HEK293 (cell line): ENCODE measurements around the gene BRD3.

Source experiments
- CTCF ChIA-PET: fragments of 350-600 bp; formaldehyde crosslinking; extraction: SDS; loops from one replicate; lab custom pipeline; 2021; ENCODE audit warnings: antibody characterized with exemption; lab: Yijun Ruan, JAX
- POLR2A ChIA-PET: fragments of 300-600 bp; formaldehyde crosslinking; extraction: SDS; loops from one replicate; lab custom pipeline; 2020; ENCODE audit warnings: antibody characterized with exemption, inconsistent platforms; lab: Yijun Ruan, JAX
- H3K27ac ChIP-seq: fragments of 200-500 bp; sonication (Bioruptor generic); 2 replicates; pipeline ENCODE4 v1.5.1; 2014; ENCODE audit warnings: low read depth, low read length, control low read depth, inconsistent platforms; ENCODE audit errors: extremely low read depth
- H3K36me3 ChIP-seq, 2 experiments: fragments of 200-500 bp in 1 of 2; sonication (Bioruptor generic) in 1 of 2; 1 replicate in 1 of 2; 2 replicates in 1 of 2; pipeline ENCODE4 v1.5.1; 2014 to 2017; ENCODE audit warnings: inconsistent platforms in 2 of 2, low read length in 2 of 2; ENCODE audit not compliant: control insufficient read depth in 2 of 2, insufficient read depth in 1 of 2
- H3K4me1 ChIP-seq: fragments of 200-500 bp; sonication (Bioruptor generic); 2 replicates; pipeline ENCODE4 v1.5.1; 2014; ENCODE audit warnings: mild to moderate bottlenecking, low read length, inconsistent platforms; ENCODE audit not compliant: control insufficient read depth, insufficient read depth
- H3K4me3 ChIP-seq: 2 replicates; pipeline ENCODE4 v1.5.1; 2011; ENCODE audit warnings: low read depth, mild to moderate bottlenecking, control low read depth, low read length, moderate library complexity
- H3K9me3 ChIP-seq: fragments of 200-500 bp; sonication (Bioruptor generic); 2 replicates; pipeline ENCODE4 v1.5.1; 2014; ENCODE audit warnings: low read depth, low read length, inconsistent platforms; ENCODE audit not compliant: control insufficient read depth, insufficient read depth
- ATF2 ChIP-seq: fragments of 450-650 bp; formaldehyde crosslinking; IDR thresholded peaks from 2 replicates; pipeline ENCODE4 v1.5.1; 2016; ENCODE audit warnings: missing biosample characterization, missing genetic modification characterization, low read depth
- GLI4 ChIP-seq: fragments of 450-650 bp; formaldehyde crosslinking; IDR thresholded peaks from 2 replicates; pipeline ENCODE4 v1.5.1; 2016; ENCODE audit warnings: missing biosample characterization, missing genetic modification characterization
- HOXA7 ChIP-seq: sonication (generic); formaldehyde crosslinking; IDR thresholded peaks from 2 replicates; pipeline ENCODE4 v1.8.1; 2022; ENCODE audit warnings: missing genetic modification reagents, borderline replicate concordance
- KLF7 ChIP-seq: fragments of 450-650 bp; formaldehyde crosslinking; IDR thresholded peaks from 2 replicates; pipeline ENCODE4 v1.5.1; 2016; ENCODE audit warnings: missing biosample characterization, missing genetic modification characterization, borderline replicate concordance
- MYNN ChIP-seq: fragments of 450-650 bp; formaldehyde crosslinking; IDR thresholded peaks from 2 replicates; pipeline ENCODE4 v1.5.1; 2016; ENCODE audit warnings: missing biosample characterization, missing genetic modification characterization, borderline replicate concordance
- PATZ1 ChIP-seq: fragments of 450-650 bp; formaldehyde crosslinking; IDR thresholded peaks from 2 replicates; pipeline ENCODE4 v1.5.1; 2016; ENCODE audit warnings: missing biosample characterization, missing genetic modification characterization
- RBAK ChIP-seq: fragments of 450-650 bp; formaldehyde crosslinking; IDR thresholded peaks from 2 replicates; pipeline ENCODE4 v1.5.1; 2016; ENCODE audit warnings: missing biosample characterization, missing genetic modification characterization
- SCRT2 ChIP-seq: fragments of 450-650 bp; formaldehyde crosslinking; IDR thresholded peaks from 2 replicates; pipeline ENCODE4 v1.5.1; 2016; ENCODE audit warnings: missing biosample characterization, missing genetic modification characterization
- SP2 ChIP-seq: fragments of 450-650 bp; formaldehyde crosslinking; IDR thresholded peaks from 2 replicates; pipeline ENCODE4 v1.5.1; 2016; ENCODE audit warnings: missing biosample characterization, missing genetic modification characterization
- ZFHX2 ChIP-seq: fragments of 450-650 bp; formaldehyde crosslinking; conservative IDR thresholded peaks from 2 replicates; pipeline ENCODE4 v1.5.1; 2016; ENCODE audit warnings: missing biosample characterization, missing genetic modification characterization
- ZFP69B ChIP-seq: fragments of 450-650 bp; formaldehyde crosslinking; IDR thresholded peaks from 2 replicates; pipeline ENCODE4 v1.5.1; 2016; ENCODE audit warnings: missing biosample characterization, missing genetic modification characterization
- ZIC2 ChIP-seq: fragments of 450-650 bp; formaldehyde crosslinking; IDR thresholded peaks from 2 replicates; pipeline ENCODE4 v1.5.1; 2016; ENCODE audit warnings: missing biosample characterization, missing genetic modification characterization
- ZNF10 ChIP-seq: fragments of 450-650 bp; formaldehyde crosslinking; IDR thresholded peaks from 2 replicates; pipeline ENCODE4 v1.5.1; 2017; ENCODE audit warnings: missing biosample characterization, missing genetic modification characterization
- ZNF157 ChIP-seq: fragments of 450-650 bp; formaldehyde crosslinking; IDR thresholded peaks from 2 replicates; pipeline ENCODE4 v1.5.1; 2016; ENCODE audit warnings: missing biosample characterization, missing genetic modification characterization
- ZNF169 ChIP-seq: fragments of 450-650 bp; formaldehyde crosslinking; IDR thresholded peaks from 2 replicates; pipeline ENCODE4 v1.5.1; 2016; ENCODE audit warnings: missing biosample characterization, missing genetic modification characterization
- ZNF184 ChIP-seq: fragments of 450-650 bp; IDR thresholded peaks from 2 replicates; pipeline ENCODE4 v1.5.1; 2018; ENCODE audit warnings: missing biosample characterization, mild to moderate bottlenecking, missing genetic modification characterization
- ZNF24 ChIP-seq: fragments of 450-650 bp; formaldehyde crosslinking; IDR thresholded peaks from 2 replicates; pipeline ENCODE4 v1.5.1; 2016; ENCODE audit warnings: missing biosample characterization, missing genetic modification characterization
- ZNF26 ChIP-seq: fragments of 450-650 bp; formaldehyde crosslinking; IDR thresholded peaks from 2 replicates; pipeline ENCODE4 v1.5.1; 2016; ENCODE audit warnings: missing biosample characterization, missing genetic modification characterization
- ZNF311 ChIP-seq: fragments of 450-650 bp; formaldehyde crosslinking; IDR thresholded peaks from 2 replicates; pipeline ENCODE4 v1.5.1; 2017; ENCODE audit warnings: missing biosample characterization, missing genetic modification characterization, borderline replicate concordance
- ZNF366 ChIP-seq: fragments of 450-650 bp; formaldehyde crosslinking; conservative IDR thresholded peaks from 2 replicates; pipeline ENCODE4 v1.5.1; 2016; ENCODE audit warnings: missing biosample characterization, missing genetic modification characterization
- ZNF391 ChIP-seq: fragments of 450-650 bp; formaldehyde crosslinking; IDR thresholded peaks from 2 replicates; pipeline ENCODE4 v1.5.1; 2016; ENCODE audit warnings: low read depth, missing biosample characterization, missing genetic modification characterization, borderline replicate concordance
- ZNF404 ChIP-seq: fragments of 450-650 bp; formaldehyde crosslinking; IDR thresholded peaks from 2 replicates; pipeline ENCODE4 v1.5.1; 2017; ENCODE audit warnings: missing biosample characterization, missing genetic modification characterization
- ZNF416 ChIP-seq: fragments of 450-650 bp; formaldehyde crosslinking; IDR thresholded peaks from 2 replicates; pipeline ENCODE4 v1.5.1; 2016; ENCODE audit warnings: missing biosample characterization, missing genetic modification characterization
- ZNF426 ChIP-seq: fragments of 450-650 bp; formaldehyde crosslinking; IDR thresholded peaks from 2 replicates; pipeline ENCODE4 v1.5.1; 2017; ENCODE audit warnings: missing biosample characterization, missing genetic modification characterization, mild to moderate bottlenecking, inconsistent platforms, moderate library complexity
- ZNF433 ChIP-seq: fragments of 450-650 bp; formaldehyde crosslinking; IDR thresholded peaks from 2 replicates; pipeline ENCODE4 v1.5.1; 2016; ENCODE audit warnings: missing biosample characterization, missing genetic modification characterization, low read depth
- ZNF560 ChIP-seq: fragments of 450-650 bp; formaldehyde crosslinking; IDR thresholded peaks from 2 replicates; pipeline ENCODE4 v1.5.1; 2017; ENCODE audit warnings: missing biosample characterization, missing genetic modification characterization, borderline replicate concordance
- ZNF610 ChIP-seq: fragments of 450-650 bp; formaldehyde crosslinking; IDR thresholded peaks from 2 replicates; pipeline ENCODE4 v1.5.1; 2016; ENCODE audit warnings: missing biosample characterization, missing genetic modification characterization, borderline replicate concordance
- ZNF624 ChIP-seq: fragments of 450-650 bp; formaldehyde crosslinking; IDR thresholded peaks from 2 replicates; pipeline ENCODE4 v1.5.1; 2017; ENCODE audit warnings: missing biosample characterization, missing genetic modification characterization
- ZNF704 ChIP-seq: fragments of 450-650 bp; formaldehyde crosslinking; IDR thresholded peaks from 2 replicates; pipeline ENCODE4 v1.5.1; 2016; ENCODE audit warnings: missing biosample characterization, missing genetic modification characterization
- ZNF747 ChIP-seq: fragments of 450-650 bp; formaldehyde crosslinking; IDR thresholded peaks from 2 replicates; pipeline ENCODE4 v1.5.1; 2016; ENCODE audit warnings: missing biosample characterization, missing genetic modification characterization
- ZNF791 ChIP-seq: fragments of 450-650 bp; formaldehyde crosslinking; IDR thresholded peaks from 2 replicates; pipeline ENCODE4 v1.5.1; 2016; ENCODE audit warnings: missing biosample characterization, missing genetic modification characterization
- ZNF792 ChIP-seq: fragments of 450-650 bp; formaldehyde crosslinking; IDR thresholded peaks from 2 replicates; pipeline ENCODE4 v1.5.1; 2016; ENCODE audit warnings: missing biosample characterization, missing genetic modification characterization
- ZSCAN30 ChIP-seq: fragments of 450-650 bp; IDR thresholded peaks from 2 replicates; pipeline ENCODE4 v1.5.1; 2018; ENCODE audit warnings: missing biosample characterization, mild to moderate bottlenecking, missing genetic modification characterization, moderate library complexity

BRD3 gene

GRCh38 chr9:134052941-134053340, 14.9 kb downstream of the BRD3 start (continued):
- TF ChIP-seq ATF2 (tag by site-specific recombination) (no peak), GLI4 (tag by site-specific recombination) (no peak), ZIC2 (no peak), ZNF433 (no peak)

- Histone ChIP-seq H3K27ac (no peak overlapping the region), H3K4me1 (no peaks in the 10 kb centered on the region), H3K36me3 (peaks cover 4 to 72% of the 10 kb centered on the region in 2 experiments; a peak in 2 of 3 replicates), H3K4me3 (no peak overlapping the region), H3K9me3 (no peaks in the 10 kb centered on the region)
- ChIA-PET CTCF (interaction anchor here (0.5 to 0.6 kb wide), 2 partner anchors 122 to 559 kb away, joined by 3 read pairs; no protein-coding TSS in a partner anchor), POLR2A (no interaction called here)
- no peak for TF ChIP-seq ZNF416
- no peak for TF ChIP-seq ZNF169 (tag by site-specific recombination)
- TF ChIP-seq KLF7: no peak
- no peak for TF ChIP-seq ZNF10 (tag by site-specific recombination)
- TF ChIP-seq ZNF560 (tag by site-specific recombination): no peak
- TF ChIP-seq ZNF610: no peak
- no peak for TF ChIP-seq ZNF311 (tag by site-specific recombination)
- TF ChIP-seq SP2 (tag by site-specific recombination): no peak
- no peak for TF ChIP-seq HOXA7 (CRISPR knock-in tag)
- no peak for TF ChIP-seq SCRT2 (tag by site-specific recombination)
- no peak for TF ChIP-seq ZNF184 (tag by site-specific recombination)
- no peak for TF ChIP-seq ZNF791 (tag by site-specific recombination)
- TF ChIP-seq ZSCAN30: no peak
- TF ChIP-seq PATZ1 (tag by site-specific recombination): no peak
- no peak for TF ChIP-seq ZNF426
- no peak for TF ChIP-seq ZNF26
- TF ChIP-seq ZNF24 (tag by site-specific recombination): no peak
These were observed 15.3 kb downstream of the BRD3 start for GRCh38 chr9:134052491-134052890.

GRCh38 chr9:134051319-134051718, 16.5 kb downstream of the BRD3 start:
- ChIA-PET CTCF (interaction anchor here (0.7 to 0.9 kb wide), 3 partner anchors 10 to 19 kb away, joined by 3 to 4 read pairs (median 3); no protein-coding TSS in a partner anchor), POLR2A (interaction anchor here (0.7 to 1.2 kb wide), 4 partner anchors 10 to 16 kb away, joined by 3 to 5 read pairs (median 4); no protein-coding TSS in a partner anchor)
- Histone ChIP-seq H3K4me3 (no peak overlapping the region), H3K4me1 (no peaks in the 10 kb centered on the region), H3K9me3 (no peaks in the 10 kb centered on the region), H3K27ac (no peak overlapping the region), H3K36me3 (peaks cover 4 to 79% of the 10 kb centered on the region in 2 experiments; a peak in 2 of 3 replicates)
- no peak for TF ChIP-seq RBAK (tag by site-specific recombination)
- no peak for TF ChIP-seq ZNF391 (tag by site-specific recombination)
- no peak for TF ChIP-seq ZNF792 (tag by site-specific recombination)
- TF ChIP-seq ZNF704: no peak
- no peak for TF ChIP-seq ZFHX2 (tag by site-specific recombination)
- TF ChIP-seq ZNF624 (tag by site-specific recombination): no peak
- TF ChIP-seq ZNF157: no peak
- no peak for TF ChIP-seq MYNN
- no peak for TF ChIP-seq ZFP69B (tag by site-specific recombination)
- TF ChIP-seq ZNF404 (tag by site-specific recombination): no peak
- TF ChIP-seq ZNF747 (tag by site-specific recombination): no peak
- TF ChIP-seq ZNF366: no peak
